Measurements from ENCODE around the gene ATXN2L. TPM values are rescaled to one million over a fixed set of nuclear protein-coding genes. Genes with fewer than 3 reads are reported as not detected.
A peak's percentile ranks its signal among the peaks of the same experiment; 100 is the strongest.

ATXN2L gene
- total RNA-seq, 1 experiment from 2014 or later: 309 TPM

GRCh38 chr16:28865001-28865688, 42.3 kb downstream of the ATXN2L start:
- Histone ChIP-seq H3K23me2 (ENCODE audit: insufficient read length, low read depth, low read length, poor library complexity, severe bottlenecking) (peaks cover 9% of the 10 kb centered on the region), H2BK120ac (ENCODE audit: low read depth, low read length, poor library complexity, severe bottlenecking) (no peak overlapping the region), H2AFZ (ENCODE audit: low read length) (no peak overlapping the region), H3K79me2 (ENCODE audit: insufficient read depth, low read length) (peaks cover 9% of the 10 kb centered on the region; the same call in 1 of the 2 replicates), H3K14ac (ENCODE audit: insufficient read depth, low read length) (no peak overlapping the region), H2BK12ac (ENCODE audit: insufficient read length, low read depth, low read length) (no peak overlapping the region), H3K79me1 (ENCODE audit: insufficient read depth, low read depth, low read length, poor library complexity, severe bottlenecking) (peaks cover 3% of the 10 kb centered on the region), H3K27ac (ENCODE audit: insufficient read length, low read depth, low read length) (no peak overlapping the region), H3K4me2 (ENCODE audit: insufficient read depth, insufficient read length, low read length) (peak overlapping the region; percentile 98), H3K4me1 (ENCODE audit: insufficient read depth, low read length) (peaks cover 1% of the 10 kb centered on the region; the same call in 1 of the 2 replicates), H3K9me3 (ENCODE audit: control insufficient read depth, low read depth, low read length) (no peaks in the 10 kb centered on the region), H3K56ac (ENCODE audit: insufficient read length, low read depth, low read length) (no peak overlapping the region), H2BK15ac (ENCODE audit: low read depth, low read length) (no peak overlapping the region), H2BK20ac (ENCODE audit: low read depth, low read length, poor library complexity, severe bottlenecking) (no peak overlapping the region), H3K9ac (ENCODE audit: extremely low read depth, insufficient read length, low read length) (no peak overlapping the region), H3K23ac (ENCODE audit: insufficient read length, low read depth, low read length) (no peak overlapping the region), H2BK5ac (ENCODE audit: insufficient read length, low read length) (no peak overlapping the region), H3K18ac (ENCODE audit: insufficient read length, low read depth, low read length) (no peak overlapping the region), H4K20me1 (ENCODE audit: control insufficient read depth, insufficient read depth, insufficient read length) (no peaks in the 10 kb centered on the region), H3K4ac (ENCODE audit: low read depth, low read length) (no peak overlapping the region), H3K27me3 (ENCODE audit: insufficient read depth, low read length) (no peaks in the 10 kb centered on the region), H2AK5ac (ENCODE audit: insufficient read length, low read length) (no peak overlapping the region), H4K8ac (replicated peaks; ENCODE audit: insufficient read length, low read depth, low read length) (no peak overlapping the region), H3T11ph (ENCODE audit: low read length) (no peak overlapping the region), H4K91ac (ENCODE audit: insufficient read length, low read depth, low read length) (no peak overlapping the region), H4K5ac (ENCODE audit: insufficient read length, low read depth, low read length) (no peak overlapping the region)
- peak overlapping the region; percentile 96 to 97 for H3K4me3 Mint-ChIP-seq
- no peak for DNase-seq
- peaks cover 9 to 18% of the 10 kb centered on the region in 2 experiments for H3K4me1 Mint-ChIP-seq
- no peaks in the 10 kb centered on the region; the same call in 1 of the 2 replicates for H3K27me3 Mint-ChIP-seq (ENCODE audit: low read depth)
- no CpG with 5 or more reads among the region's 12 CpGs for WGBS (ENCODE audit: extremely low coverage, insufficient read length, low lambda C conversion rate)
- peaks cover 21 to 34% (median 31%) of the 10 kb centered on the region in 3 experiments for H3K36me3 Mint-ChIP-seq (ENCODE audit: insufficient read depth in 1 of 3, low read depth in 3 of 3)
- peak overlapping the region in 1 of 3 experiments; percentile 84; a peak in 2 of 7 replicates for H3K27ac Mint-ChIP-seq
- H3K9me3 Mint-ChIP-seq: no peaks in the 10 kb centered on the region
- no peak for TF ChIP-seq CTCF (conservative IDR thresholded peaks at IDR 0.05)

Data from H9 (cell line).